HCT116 (cell line): ENCODE measurements around the gene MPHOSPH8. TPM values are rescaled to one million over a fixed set of nuclear protein-coding genes. Genes with fewer than 3 reads are reported as not detected.

ENCODE experiments used
- ATAC-seq: fragments of 200-7000 bp; cut with Tn5 transposase; 2 replicates; pipeline ENCODE4 v1.9.1; 2020; ENCODE audit warnings: mild to moderate bottlenecking, moderate library complexity
- BruUV-seq: library from RNA; stranded (reverse); fragments of 400-500 nt; replicated peaks from 2 replicates; lab custom pipeline; 2021; lab: Mats Ljungman, UMichigan
- CTCF ChIA-PET: fragments of 300-600 bp; sonication (Branson Sonifier 250); formaldehyde crosslinking; loops from one replicate; lab custom pipeline; 2021; ENCODE audit warnings: antibody characterized with exemption; lab: Charles Lee
- POLR2A ChIA-PET: fragments of 300-600, 350-600 bp; sonication (Branson Sonifier 250); formaldehyde crosslinking; loops from one replicate; lab custom pipeline; 2021; ENCODE audit warnings: antibody characterized with exemption; lab: Charles Lee
- RAD21 ChIA-PET, 2 experiments: fragments of 300-600 bp; sonication (Branson Sonifier 250); formaldehyde crosslinking; loops; one replicate each; lab custom pipeline; 2023; ENCODE audit warnings: low total read pairs in 2 of 2; ENCODE audit not compliant: uncharacterized antibody in 2 of 2, unreplicated experiment in 2 of 2, low non-redundant PET in 1 of 2; lab: Charles Lee
- DNase-seq: peaks from one replicate; pipeline ENCODE4 v3.0.0-alpha.2; 2010; ENCODE audit warnings: low read depth, low spot score
- H2AFZ ChIP-seq: fragments of 200-600 bp; shearing (Covaris generic), sonication (generic); 2 replicates; pipeline ENCODE4 v1.6.1; 2017; ENCODE audit warnings: low read depth, mixed run types, mixed read lengths, antibody characterized with exemption, low read length; ENCODE audit not compliant: poor library complexity, severe bottlenecking
- H3K27ac ChIP-seq: 2 replicates; pipeline ENCODE4 v1.5.1; 2012; ENCODE audit warnings: low read depth, low read length
- H3K27me3 ChIP-seq: fragments of 200-600 bp; sonication (generic); 2 replicates; pipeline ENCODE4 v1.6.1; 2016; ENCODE audit warnings: mixed run types, low read length, mixed read lengths; ENCODE audit not compliant: insufficient read depth
- H3K36me3 ChIP-seq, 2 experiments: fragments of 200-500 bp in 1 of 2; fragments of 200-600 bp in 1 of 2; sonication (Bioruptor generic) in 1 of 2; sonication (generic) in 1 of 2; 2 replicates each; pipeline versions ENCODE4 v1.5.1 to v1.6.1; 2014 to 2016; ENCODE audit warnings: low read length in 2 of 2, inconsistent platforms in 1 of 2, mixed read lengths in 1 of 2, mixed run types in 1 of 2; ENCODE audit not compliant: insufficient read depth in 2 of 2, control insufficient read depth in 1 of 2
- H3K4me1 ChIP-seq, 2 experiments: fragments of 200-600 bp in 1 of 2; sonication (generic) in 1 of 2; 2 replicates each; pipeline versions ENCODE4 v1.5.1 to v1.6.1; 2012 to 2017; ENCODE audit warnings: low read length in 2 of 2, inconsistent platforms in 1 of 2, mild to moderate bottlenecking in 1 of 2, mixed read lengths in 1 of 2, mixed run types in 1 of 2, moderate library complexity in 1 of 2; ENCODE audit not compliant: insufficient read depth in 2 of 2, control insufficient read depth in 1 of 2
- H3K4me2 ChIP-seq: fragments of 200-600 bp; sonication (generic); 2 replicates; pipeline ENCODE4 v1.6.1; 2017; ENCODE audit warnings: mixed run types, low read length, mixed read lengths
- H3K4me3 ChIP-seq, 2 experiments: fragments of 200-600 bp in 1 of 2; sonication (generic) in 1 of 2; replicated peaks in 1 of 2; 2 replicates each; pipeline ENCODE4 v1.5.1; 2011 to 2016; ENCODE audit warnings: low read length in 2 of 2, control low read depth in 1 of 2, low read depth in 1 of 2, mild to moderate bottlenecking in 1 of 2, mixed read lengths in 1 of 2, mixed run types in 1 of 2
- H3K79me2 ChIP-seq: fragments of 200-600 bp; sonication (generic); 2 replicates; pipeline ENCODE4 v1.6.1; 2017; ENCODE audit warnings: mild to moderate bottlenecking, mixed run types, low read length, moderate library complexity, mixed read lengths; ENCODE audit not compliant: insufficient read depth
- H3K9ac ChIP-seq: fragments of 200-600 bp; sonication (generic); 2 replicates; pipeline ENCODE4 v1.6.1; 2016; ENCODE audit warnings: low read length, mixed read lengths
- H3K9me2 ChIP-seq: fragments of 200-600 bp; sonication (generic), shearing (Covaris generic); 2 replicates; pipeline ENCODE4 v1.6.1; 2017; ENCODE audit warnings: mixed run types, mild to moderate bottlenecking, moderate library complexity; ENCODE audit not compliant: insufficient read depth
- H3K9me3 ChIP-seq, 2 experiments: fragments of 200-500 bp in 1 of 2; fragments of 200-600 bp in 1 of 2; sonication (Bioruptor generic) in 1 of 2; sonication (generic) in 1 of 2; 2 replicates each; pipeline ENCODE4 v1.6.1; 2014 to 2017; ENCODE audit warnings: low read length in 2 of 2, mixed read lengths in 2 of 2, inconsistent platforms in 1 of 2, low read depth in 1 of 2, mild to moderate bottlenecking in 1 of 2, mixed run types in 1 of 2, moderate library complexity in 1 of 2; ENCODE audit not compliant: control insufficient read depth in 1 of 2, insufficient read depth in 1 of 2
- H4K20me1 ChIP-seq: fragments of 200-600 bp; sonication (generic), shearing (Covaris generic); 2 replicates; pipeline ENCODE4 v1.6.1; 2017; ENCODE audit warnings: mixed run types, mild to moderate bottlenecking, moderate library complexity; ENCODE audit not compliant: insufficient read depth
- CEBPB ChIP-seq: IDR thresholded peaks from 2 replicates; pipeline ENCODE4 v1.6.1; 2012; ENCODE audit warnings: low read depth
- ELF1 ChIP-seq: IDR thresholded peaks from 2 replicates; pipeline ENCODE4 v1.6.1; 2012; ENCODE audit warnings: low read depth, borderline replicate concordance
- EZH2 ChIP-seq: fragments of 200-600 bp; sonication (generic); IDR thresholded peaks from 2 replicates; pipeline ENCODE4 v1.6.1; 2017; ENCODE audit warnings: antibody characterized with exemption, mixed run types
- EZH2phosphoT487 ChIP-seq: fragments of 200-600 bp; IDR thresholded peaks from 2 replicates; pipeline ENCODE4 v1.6.1; 2018; ENCODE audit warnings: antibody characterized with exemption, borderline replicate concordance
- FOSL1 ChIP-seq: IDR thresholded peaks from 2 replicates; pipeline ENCODE4 v1.6.1; 2012; ENCODE audit warnings: low read depth
- POLR2AphosphoS5 ChIP-seq: IDR thresholded peaks from 2 replicates; pipeline ENCODE4 v1.6.1; 2011; ENCODE audit warnings: mild to moderate bottlenecking, low read depth, low read length, moderate library complexity
- SIN3A ChIP-seq: IDR thresholded peaks from 2 replicates; pipeline ENCODE4 v1.6.1; 2012; ENCODE audit warnings: low read depth
- SP1 ChIP-seq: IDR thresholded peaks from 2 replicates; pipeline ENCODE4 v1.6.1; 2012; ENCODE audit warnings: low read depth
- SRF ChIP-seq: IDR thresholded peaks from 2 replicates; pipeline ENCODE4 v1.6.1; 2012; ENCODE audit warnings: low read depth
- TCF7L2 ChIP-seq: IDR thresholded peaks from 2 replicates; pipeline ENCODE4 v1.7.0; 2011; ENCODE audit warnings: borderline replicate concordance, inconsistent platforms; ENCODE audit not compliant: insufficient read depth, insufficient read length; ENCODE audit errors: extremely low read depth
- YY1 ChIP-seq: IDR thresholded peaks from 2 replicates; pipeline ENCODE4 v1.6.1; 2011; ENCODE audit warnings: low read length, low read depth, moderate library complexity, mild to moderate bottlenecking; ENCODE audit not compliant: insufficient replicate concordance; ENCODE audit errors: extremely low read depth
- ZNF274 ChIP-seq: fragments of 200-500 bp; sonication (Bioruptor generic); IDR thresholded peaks from 2 replicates; pipeline ENCODE4 v1.6.1; 2014; ENCODE audit warnings: mild to moderate bottlenecking, low read depth, low read length, inconsistent platforms
- intact Hi-C: fragments of 100-400 bp; cut with micrococcal nuclease; formaldehyde crosslinking; loops from 2 replicates; pipeline ENCODE4 v1.10.0; 2022
- total RNA-seq: library from RNA; stranded (reverse); gene quantifications from one replicate; pipeline ENCODE4 v1.2.1, GENCODE V29; 2021; ENCODE audit not compliant: unreplicated experiment
- TF ChIP-seq, protein P1 (sequence below): IDR thresholded peaks from 2 replicates; pipeline ENCODE4 v1.6.1; 2012
- TF ChIP-seq, protein P2 (sequence below): IDR thresholded peaks from 2 replicates; pipeline ENCODE4 v1.6.1; 2011; ENCODE audit warnings: mild to moderate bottlenecking, low read length, moderate library complexity; ENCODE audit not compliant: insufficient replicate concordance; ENCODE audit errors: extremely low read depth
- TF ChIP-seq, protein P3 (sequence below): IDR thresholded peaks from 2 replicates; pipeline ENCODE4 v1.6.1; 2012; ENCODE audit warnings: low read depth

Gene MPHOSPH8
- total RNA-seq, 1 experiment from 2014 or later, result 21.5 TPM

DNA sequence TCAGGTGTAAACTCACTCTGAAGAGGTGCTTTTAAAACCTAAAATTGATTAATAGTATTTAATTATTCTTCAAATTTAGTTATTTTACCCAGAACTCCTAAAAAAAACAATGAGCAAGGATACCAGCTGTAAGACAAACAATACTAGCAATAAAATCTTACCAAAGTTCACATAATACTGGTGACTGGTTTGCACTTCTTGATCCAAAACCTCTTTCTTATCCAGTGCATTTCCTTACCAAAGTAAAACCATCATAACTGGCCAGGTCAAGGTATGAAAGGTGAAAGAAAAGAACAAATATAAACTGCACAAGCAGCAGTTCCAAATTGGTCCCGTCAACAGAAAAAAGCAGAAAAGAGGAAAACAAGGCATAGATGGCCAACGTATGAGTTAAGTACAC lies 86.6 kb downstream of the MPHOSPH8 start:
- Histone ChIP-seq H3K79me2 (peaks cover 63% of the 10 kb centered on the region), H4K20me1 (peaks cover 11% of the 10 kb centered on the region; the same call in 1 of the 2 replicates), H3K9ac (no peak overlapping the region), H3K4me1 (no peaks in the 10 kb centered on the region), H2AFZ (no peak overlapping the region), H3K27me3 (no peaks in the 10 kb centered on the region), H3K4me2 (no peak overlapping the region), H3K4me3 (no peak overlapping the region), H3K9me2 (no peaks in the 10 kb centered on the region), H3K27ac (no peak overlapping the region), H3K36me3 (peaks cover 0 to 5% of the 10 kb centered on the region in 2 experiments; a peak in 3 of 4 replicates), H3K9me3 (no peaks in the 10 kb centered on the region)
- ATAC-seq, result no peak
- RAD21 ChIA-PET, result no interaction called here
- BruUV-seq, result no TSS peak
- intact Hi-C loops, result no loop called here
- DNase-seq, result no peak
- no peak for TF ChIP-seq SP1
- TF ChIP-seq ELF1, result no peak
- TF ChIP-seq POLR2AphosphoS5, result no peak
- TF ChIP-seq FOSL1, result no peak
- TF ChIP-seq EZH2phosphoT487, result no peak
- TF ChIP-seq, protein P1, sequence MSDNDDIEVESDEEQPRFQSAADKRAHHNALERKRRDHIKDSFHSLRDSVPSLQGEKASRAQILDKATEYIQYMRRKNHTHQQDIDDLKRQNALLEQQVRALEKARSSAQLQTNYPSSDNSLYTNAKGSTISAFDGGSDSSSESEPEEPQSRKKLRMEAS, result no peak
- no peak for TF ChIP-seq ZNF274
- TF ChIP-seq SIN3A, result no peak
- TF ChIP-seq TCF7L2, result no peak
- TF ChIP-seq CEBPB, result no peak
- TF ChIP-seq YY1, result no peak
- TF ChIP-seq EZH2, result no peak
- TF ChIP-seq, protein P2, sequence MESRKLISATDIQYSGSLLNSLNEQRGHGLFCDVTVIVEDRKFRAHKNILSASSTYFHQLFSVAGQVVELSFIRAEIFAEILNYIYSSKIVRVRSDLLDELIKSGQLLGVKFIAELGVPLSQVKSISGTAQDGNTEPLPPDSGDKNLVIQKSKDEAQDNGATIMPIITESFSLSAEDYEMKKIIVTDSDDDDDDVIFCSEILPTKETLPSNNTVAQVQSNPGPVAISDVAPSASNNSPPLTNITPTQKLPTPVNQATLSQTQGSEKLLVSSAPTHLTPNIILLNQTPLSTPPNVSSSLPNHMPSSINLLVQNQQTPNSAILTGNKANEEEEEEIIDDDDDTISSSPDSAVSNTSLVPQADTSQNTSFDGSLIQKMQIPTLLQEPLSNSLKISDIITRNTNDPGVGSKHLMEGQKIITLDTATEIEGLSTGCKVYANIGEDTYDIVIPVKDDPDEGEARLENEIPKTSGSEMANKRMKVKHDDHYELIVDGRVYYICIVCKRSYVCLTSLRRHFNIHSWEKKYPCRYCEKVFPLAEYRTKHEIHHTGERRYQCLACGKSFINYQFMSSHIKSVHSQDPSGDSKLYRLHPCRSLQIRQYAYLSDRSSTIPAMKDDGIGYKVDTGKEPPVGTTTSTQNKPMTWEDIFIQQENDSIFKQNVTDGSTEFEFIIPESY, result no peak
- no peak for TF ChIP-seq SRF
- TF ChIP-seq, protein P3, sequence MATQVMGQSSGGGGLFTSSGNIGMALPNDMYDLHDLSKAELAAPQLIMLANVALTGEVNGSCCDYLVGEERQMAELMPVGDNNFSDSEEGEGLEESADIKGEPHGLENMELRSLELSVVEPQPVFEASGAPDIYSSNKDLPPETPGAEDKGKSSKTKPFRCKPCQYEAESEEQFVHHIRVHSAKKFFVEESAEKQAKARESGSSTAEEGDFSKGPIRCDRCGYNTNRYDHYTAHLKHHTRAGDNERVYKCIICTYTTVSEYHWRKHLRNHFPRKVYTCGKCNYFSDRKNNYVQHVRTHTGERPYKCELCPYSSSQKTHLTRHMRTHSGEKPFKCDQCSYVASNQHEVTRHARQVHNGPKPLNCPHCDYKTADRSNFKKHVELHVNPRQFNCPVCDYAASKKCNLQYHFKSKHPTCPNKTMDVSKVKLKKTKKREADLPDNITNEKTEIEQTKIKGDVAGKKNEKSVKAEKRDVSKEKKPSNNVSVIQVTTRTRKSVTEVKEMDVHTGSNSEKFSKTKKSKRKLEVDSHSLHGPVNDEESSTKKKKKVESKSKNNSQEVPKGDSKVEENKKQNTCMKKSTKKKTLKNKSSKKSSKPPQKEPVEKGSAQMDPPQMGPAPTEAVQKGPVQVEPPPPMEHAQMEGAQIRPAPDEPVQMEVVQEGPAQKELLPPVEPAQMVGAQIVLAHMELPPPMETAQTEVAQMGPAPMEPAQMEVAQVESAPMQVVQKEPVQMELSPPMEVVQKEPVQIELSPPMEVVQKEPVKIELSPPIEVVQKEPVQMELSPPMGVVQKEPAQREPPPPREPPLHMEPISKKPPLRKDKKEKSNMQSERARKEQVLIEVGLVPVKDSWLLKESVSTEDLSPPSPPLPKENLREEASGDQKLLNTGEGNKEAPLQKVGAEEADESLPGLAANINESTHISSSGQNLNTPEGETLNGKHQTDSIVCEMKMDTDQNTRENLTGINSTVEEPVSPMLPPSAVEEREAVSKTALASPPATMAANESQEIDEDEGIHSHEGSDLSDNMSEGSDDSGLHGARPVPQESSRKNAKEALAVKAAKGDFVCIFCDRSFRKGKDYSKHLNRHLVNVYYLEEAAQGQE, result no peak
- CTCF ChIA-PET, result no interaction called here
- POLR2A ChIA-PET, result no interaction called here
